Peyer's patch (tissue), 4 donors: Measurements from ENCODE around the gene GSX1. TPM values are rescaled to one million over a fixed set of nuclear protein-coding genes. Genes with fewer than 3 reads are reported as not detected.
A peak's percentile ranks its signal among the peaks of the same experiment; 100 is the strongest.

ENCODE experiments used
- DNase-seq, 3 donors: peaks; one replicate each; pipeline ENCODE4 v3.0.0-alpha.2; 2017 to 2019
- H3K27ac ChIP-seq, 4 donors: fragments of 200-600 bp; sonication (generic); one replicate each; pipeline ENCODE4 v1.5.1; 2016 to 2019
- H3K27me3 ChIP-seq, 2 donors: fragments of 200-600 bp; sonication (generic); one replicate each; pipeline ENCODE4 v1.5.1; 2019
- H3K36me3 ChIP-seq, 3 donors: fragments of 200-600 bp; sonication (generic); one replicate each; pipeline ENCODE4 v1.5.1; 2016 to 2019
- H3K4me1 ChIP-seq, 4 donors: fragments of 200-600 bp; sonication (generic); one replicate each; pipeline ENCODE4 v1.5.1; 2016 to 2019
- H3K4me3 ChIP-seq, 4 donors: fragments of 200-600 bp; sonication (generic); 1 replicate in 3 of 4; 2 replicates in 1 of 4; pipeline ENCODE4 v1.5.1; 2016 to 2019; ENCODE audit warnings: mild to moderate bottlenecking in 1 of 4
- H3K9me3 ChIP-seq, 4 donors: fragments of 200-600 bp; sonication (generic); one replicate each; pipeline ENCODE4 v1.5.1; 2016 to 2019; ENCODE audit warnings: mild to moderate bottlenecking in 1 of 4
- POLR2A ChIP-seq, 2 donors: fragments of 450-650 bp; IDR thresholded peaks; one replicate each; pipeline ENCODE4 v1.5.1; 2017; ENCODE audit warnings: antibody characterized with exemption in 2 of 2, mild to moderate bottlenecking in 2 of 2, moderate library complexity in 2 of 2
- total RNA-seq, 4 donors: library from RNA; depleted of rRNA; stranded (reverse); fragments of >200 nt; gene quantifications; one replicate each; pipeline ENCODE4 v1.1.0, GENCODE V29; 2016
- TF ChIP-seq, protein P1 (sequence below), 6 experiments: fragments of 450-650 bp in 4 of 6; fragments of 200-600 bp in 2 of 6; sonication (generic) in 1 of 6; IDR thresholded peaks; one replicate each; pipeline ENCODE4 v1.5.1; 2017 to 2019; ENCODE audit warnings: antibody characterized with exemption in 6 of 6, mild to moderate bottlenecking in 3 of 6, moderate library complexity in 1 of 6

Gene GSX1
- total RNA-seq, 4 donors from 2014 or later = not detected

DNA sequence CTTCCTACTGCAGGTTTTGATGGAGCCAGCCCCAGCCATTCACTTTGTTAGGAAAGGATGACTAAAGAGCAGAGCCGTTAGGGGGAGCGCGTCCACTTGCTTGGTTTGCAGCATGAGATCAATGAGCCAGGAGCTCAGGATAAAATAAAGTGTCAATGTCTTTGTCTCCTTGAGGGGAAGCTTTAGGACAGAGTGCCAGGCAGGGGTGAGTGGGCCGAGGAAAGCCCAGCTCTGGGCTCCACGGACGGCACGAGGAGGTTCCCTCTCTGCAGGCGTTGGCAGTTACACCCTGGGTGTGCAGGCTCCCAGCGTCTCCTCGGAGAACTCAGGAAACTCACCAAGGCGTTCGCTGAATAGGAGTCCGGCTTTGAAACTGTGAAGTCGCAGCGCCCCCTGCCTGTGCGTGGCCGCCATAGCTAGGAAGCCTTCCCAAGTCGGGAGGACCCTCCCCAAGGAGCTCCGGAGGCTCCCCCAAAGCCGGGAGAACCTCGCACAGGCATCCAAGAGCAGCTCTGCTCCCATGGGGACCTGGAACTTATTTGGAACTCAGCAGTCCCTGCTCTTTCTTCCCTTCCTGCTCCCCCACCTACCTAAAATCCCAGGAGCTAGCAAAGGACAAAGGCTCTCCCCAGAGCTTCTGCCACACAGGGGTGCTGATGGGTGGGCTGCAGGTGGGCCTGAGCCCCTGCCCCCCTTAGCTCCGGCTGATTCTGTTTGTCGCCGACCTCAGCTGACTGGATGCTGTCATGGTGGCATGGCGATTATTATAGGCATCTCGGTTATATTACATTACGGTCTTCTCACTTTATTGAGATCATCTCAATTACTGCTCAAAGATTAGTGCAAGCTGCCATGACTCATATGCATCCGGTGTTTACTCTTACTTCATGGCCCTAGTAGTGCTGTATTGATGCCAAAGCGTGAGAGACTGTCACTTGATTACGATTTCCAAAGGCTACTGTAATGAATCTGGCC, 34.4 kb downstream of the GSX1 start:
- Histone ChIP-seq H3K4me3 (peak overlapping the region in 3 of 4 donors; percentile 18 to 20 (median 18)), H3K4me1 (peaks cover 0 to 17% (median 4%) of the 10 kb centered on the region in 4 donors), H3K9me3 (no peaks in the 10 kb centered on the region), H3K27ac (no peak overlapping the region), H3K36me3 (no peaks in the 10 kb centered on the region), H3K27me3 (peaks cover 0 to 15% of the 10 kb centered on the region in 2 donors)
- peak; percentile 69 to 90 (median 87) for DNase-seq
- TF ChIP-seq POLR2A (IDR thresholded peaks at IDR 0.05) = no peak
- TF ChIP-seq, protein P1, sequence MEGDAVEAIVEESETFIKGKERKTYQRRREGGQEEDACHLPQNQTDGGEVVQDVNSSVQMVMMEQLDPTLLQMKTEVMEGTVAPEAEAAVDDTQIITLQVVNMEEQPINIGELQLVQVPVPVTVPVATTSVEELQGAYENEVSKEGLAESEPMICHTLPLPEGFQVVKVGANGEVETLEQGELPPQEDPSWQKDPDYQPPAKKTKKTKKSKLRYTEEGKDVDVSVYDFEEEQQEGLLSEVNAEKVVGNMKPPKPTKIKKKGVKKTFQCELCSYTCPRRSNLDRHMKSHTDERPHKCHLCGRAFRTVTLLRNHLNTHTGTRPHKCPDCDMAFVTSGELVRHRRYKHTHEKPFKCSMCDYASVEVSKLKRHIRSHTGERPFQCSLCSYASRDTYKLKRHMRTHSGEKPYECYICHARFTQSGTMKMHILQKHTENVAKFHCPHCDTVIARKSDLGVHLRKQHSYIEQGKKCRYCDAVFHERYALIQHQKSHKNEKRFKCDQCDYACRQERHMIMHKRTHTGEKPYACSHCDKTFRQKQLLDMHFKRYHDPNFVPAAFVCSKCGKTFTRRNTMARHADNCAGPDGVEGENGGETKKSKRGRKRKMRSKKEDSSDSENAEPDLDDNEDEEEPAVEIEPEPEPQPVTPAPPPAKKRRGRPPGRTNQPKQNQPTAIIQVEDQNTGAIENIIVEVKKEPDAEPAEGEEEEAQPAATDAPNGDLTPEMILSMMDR (IDR thresholded peaks at IDR 0.05) = peak; percentile 83 to 95 (median 90)

GRCh38 chr13:27827646-27828045, 35.4 kb downstream of the GSX1 start:
- no peak overlapping the region for H3K4me3 ChIP-seq
- no peak for TF ChIP-seq POLR2A (IDR thresholded peaks at IDR 0.05)
- TF ChIP-seq, protein P1 (IDR thresholded peaks at IDR 0.05) = no peak
- DNase-seq = no peak
- no peaks in the 10 kb centered on the region for H3K9me3 ChIP-seq
- H3K27me3 ChIP-seq = peaks cover 0 to 11% of the 10 kb centered on the region in 2 donors
- H3K27ac ChIP-seq = no peak overlapping the region
- peaks cover 0 to 17% (median 4%) of the 10 kb centered on the region in 4 donors for H3K4me1 ChIP-seq
- H3K36me3 ChIP-seq = no peaks in the 10 kb centered on the region

DNA sequence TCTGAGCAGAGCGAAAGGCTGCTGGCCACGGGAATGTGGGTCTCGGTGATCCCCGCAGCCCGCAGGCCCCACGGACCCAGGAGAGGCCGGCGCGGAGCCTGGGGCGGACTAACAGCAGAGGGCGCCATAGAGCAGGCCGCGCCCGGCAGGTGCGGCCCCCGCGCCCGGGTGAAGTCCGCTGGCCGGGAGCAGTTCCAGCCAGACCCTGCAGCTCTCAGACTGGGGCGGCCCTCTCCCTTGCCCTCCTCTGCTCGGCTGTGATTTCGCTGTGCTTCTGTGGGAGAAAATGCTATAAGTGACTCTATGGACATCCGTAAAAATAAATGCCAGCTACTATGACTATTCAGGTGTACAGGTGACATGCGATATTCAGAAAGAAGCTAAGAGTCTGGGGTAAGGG, 37.7 kb downstream of the GSX1 start:
- peaks cover 0 to under 1% of the 10 kb centered on the region in 2 donors for H3K27me3 ChIP-seq
- H3K4me3 ChIP-seq = peak overlapping the region in 3 of 4 donors; percentile 12 to 33 (median 29)
- DNase-seq = peak; percentile 50 to 82 (median 73)
- no peaks in the 10 kb centered on the region for H3K36me3 ChIP-seq
- H3K4me1 ChIP-seq = peaks cover 0 to 17% (median 4%) of the 10 kb centered on the region in 4 donors
- H3K27ac ChIP-seq = no peak overlapping the region
- no peaks in the 10 kb centered on the region for H3K9me3 ChIP-seq
- no peak for TF ChIP-seq POLR2A (IDR thresholded peaks at IDR 0.05)
- TF ChIP-seq, protein P1 (IDR thresholded peaks at IDR 0.05) = peak; percentile 37 to 96 (median 88)

DNA sequence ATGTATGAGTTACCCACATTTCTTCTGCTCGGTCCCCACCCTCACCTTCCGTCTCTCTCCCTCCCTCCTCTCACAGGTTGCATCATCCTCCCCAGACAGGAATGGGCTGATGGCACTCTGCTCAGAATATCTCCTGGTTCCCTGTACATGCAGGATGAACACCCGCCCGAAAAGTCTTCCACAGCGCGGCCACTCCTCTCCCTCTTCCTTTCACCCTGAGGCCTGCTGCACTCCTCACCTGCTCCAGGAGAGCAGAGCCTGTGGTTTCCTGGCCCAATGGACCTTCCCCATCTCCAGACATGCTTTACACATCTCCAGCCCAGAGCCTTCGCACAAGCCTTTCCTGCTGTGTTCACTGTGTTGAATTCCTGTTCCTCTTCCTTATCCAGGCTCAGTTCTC, 40.9 kb downstream of the GSX1 start:
- Histone ChIP-seq H3K4me3 (no peak overlapping the region), H3K36me3 (no peaks in the 10 kb centered on the region), H3K9me3 (no peaks in the 10 kb centered on the region), H3K27ac (no peak overlapping the region), H3K27me3 (no peaks in the 10 kb centered on the region), H3K4me1 (peaks cover 0 to 8% (median 2%) of the 10 kb centered on the region in 4 donors)
- DNase-seq = no peak
- TF ChIP-seq POLR2A (IDR thresholded peaks at IDR 0.05) = no peak
- TF ChIP-seq, protein P1 (IDR thresholded peaks at IDR 0.05) = no peak

GRCh38 chr13:27834095-27834494, 41.8 kb downstream of the GSX1 start:
- DNase-seq = no peak
- H3K27me3 ChIP-seq = no peaks in the 10 kb centered on the region
- peaks cover 0 to 8% (median 2%) of the 10 kb centered on the region in 4 donors for H3K4me1 ChIP-seq
- H3K9me3 ChIP-seq = no peaks in the 10 kb centered on the region
- H3K36me3 ChIP-seq = no peaks in the 10 kb centered on the region
- no peak for TF ChIP-seq POLR2A (IDR thresholded peaks at IDR 0.05)
- TF ChIP-seq, protein P1 (IDR thresholded peaks at IDR 0.05) = no peak
- H3K27ac ChIP-seq = no peak overlapping the region
- H3K4me3 ChIP-seq = no peak overlapping the region
